ENCODE measurements around the gene RAMP2.

The RAMP2 gene

GRCh38 chr17:42782166-42783061, 21.4 kb downstream of the RAMP2 start:
- no peak overlapping the region for H3K4me3 ChIP-seq (ENCODE audit: low read length, poor library complexity, severe bottlenecking)
- no peak overlapping the region for H3K9ac ChIP-seq (ENCODE audit: low read depth, low read length, poor library complexity, severe bottlenecking)
- H3K4me2 ChIP-seq (ENCODE audit: low read depth, low read length, poor library complexity, severe bottlenecking): no peak overlapping the region
- H3K9me3 ChIP-seq (ENCODE audit: insufficient read depth, low read depth, low read length): no peaks in the 10 kb centered on the region
- no peaks in the 10 kb centered on the region for H3K9me2 ChIP-seq (replicated peaks; ENCODE audit: low read depth, low read length)
- TF ChIP-seq CTCF (conservative IDR thresholded peaks at IDR 0.05; ENCODE audit: low read length) (no peak), EZH2phosphoT487 (IDR thresholded peaks at IDR 0.05; ENCODE audit: borderline replicate concordance) (no peak)
- H3K36me3 ChIP-seq (ENCODE audit: insufficient read depth, low read length): peaks cover 17% of the 10 kb centered on the region; the same call in 1 of the 2 replicates
- H3K79me2 ChIP-seq (ENCODE audit: insufficient read depth, low read length): no peaks in the 10 kb centered on the region
- H2AFZ ChIP-seq (ENCODE audit: low read length): no peak overlapping the region
- no peaks in the 10 kb centered on the region for H4K20me1 ChIP-seq (ENCODE audit: insufficient read depth, low read length, poor library complexity, severe bottlenecking)
- no peaks in the 10 kb centered on the region for H3K27me3 ChIP-seq (ENCODE audit: insufficient read depth, low read length, poor library complexity, severe bottlenecking)
- no peaks in the 10 kb centered on the region for H3K4me1 ChIP-seq (ENCODE audit: insufficient read depth, low read length, poor library complexity, severe bottlenecking)
- no peaks in the 10 kb centered on the region for H3F3A ChIP-seq (ENCODE audit: low read depth)

GRCh38 chr17:42783062-42783790, 22.2 kb downstream of the RAMP2 start:
- Histone ChIP-seq H3F3A (ENCODE audit: low read depth) (no peaks in the 10 kb centered on the region), H2AFZ (ENCODE audit: low read length) (no peak overlapping the region), H3K79me2 (ENCODE audit: insufficient read depth, low read length) (no peaks in the 10 kb centered on the region), H3K9ac (ENCODE audit: low read depth, low read length, poor library complexity, severe bottlenecking) (no peak overlapping the region), H3K9me3 (ENCODE audit: insufficient read depth, low read depth, low read length) (no peaks in the 10 kb centered on the region), H3K27me3 (ENCODE audit: insufficient read depth, low read length, poor library complexity, severe bottlenecking) (no peaks in the 10 kb centered on the region), H4K20me1 (ENCODE audit: insufficient read depth, low read length, poor library complexity, severe bottlenecking) (no peaks in the 10 kb centered on the region), H3K4me2 (ENCODE audit: low read depth, low read length, poor library complexity, severe bottlenecking) (no peak overlapping the region), H3K4me1 (ENCODE audit: insufficient read depth, low read length, poor library complexity, severe bottlenecking) (no peaks in the 10 kb centered on the region), H3K9me2 (replicated peaks; ENCODE audit: low read depth, low read length) (no peaks in the 10 kb centered on the region), H3K4me3 (ENCODE audit: low read length, poor library complexity, severe bottlenecking) (no peak overlapping the region), H3K36me3 (ENCODE audit: insufficient read depth, low read length) (peaks cover 11% of the 10 kb centered on the region; the same call in 1 of the 2 replicates)
- TF ChIP-seq EZH2phosphoT487 (IDR thresholded peaks at IDR 0.05; ENCODE audit: borderline replicate concordance): no peak
- TF ChIP-seq CTCF (conservative IDR thresholded peaks at IDR 0.05; ENCODE audit: low read length): no peak

DNA sequence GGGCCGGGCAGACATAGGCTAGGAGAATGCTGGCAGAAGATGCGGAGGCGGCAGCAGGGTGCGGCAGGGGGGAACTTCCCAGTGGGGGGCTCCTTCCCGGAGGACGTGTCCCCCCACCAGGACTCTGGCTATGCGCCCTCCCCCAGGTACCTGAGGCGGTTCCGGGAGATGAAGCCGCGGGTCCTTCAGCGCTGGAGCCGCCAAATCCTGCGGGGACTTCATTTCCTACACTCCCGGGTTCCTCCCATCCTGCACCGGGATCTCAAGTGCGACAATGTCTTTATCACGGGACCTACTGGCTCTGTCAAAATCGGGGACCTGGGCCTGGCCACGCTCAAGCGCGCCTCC, 22.7 kb downstream of the RAMP2 start:
- H3K27me3 ChIP-seq (ENCODE audit: insufficient read depth, low read length, poor library complexity, severe bottlenecking): no peaks in the 10 kb centered on the region
- no peaks in the 10 kb centered on the region for H3F3A ChIP-seq (ENCODE audit: low read depth)
- H3K4me1 ChIP-seq (ENCODE audit: insufficient read depth, low read length, poor library complexity, severe bottlenecking): no peaks in the 10 kb centered on the region
- H3K9me2 ChIP-seq (replicated peaks; ENCODE audit: low read depth, low read length): no peaks in the 10 kb centered on the region
- no peaks in the 10 kb centered on the region for H4K20me1 ChIP-seq (ENCODE audit: insufficient read depth, low read length, poor library complexity, severe bottlenecking)
- H3K4me2 ChIP-seq (ENCODE audit: low read depth, low read length, poor library complexity, severe bottlenecking): no peak overlapping the region
- no peaks in the 10 kb centered on the region for H3K9me3 ChIP-seq (ENCODE audit: insufficient read depth, low read depth, low read length)
- H3K36me3 ChIP-seq (ENCODE audit: insufficient read depth, low read length): peaks cover 6% of the 10 kb centered on the region; the same call in 1 of the 2 replicates
- H3K79me2 ChIP-seq (ENCODE audit: insufficient read depth, low read length): no peaks in the 10 kb centered on the region
- no peak for TF ChIP-seq EZH2phosphoT487 (IDR thresholded peaks at IDR 0.05; ENCODE audit: borderline replicate concordance)
- TF ChIP-seq CTCF (conservative IDR thresholded peaks at IDR 0.05; ENCODE audit: low read length): no peak
- H3K9ac ChIP-seq (ENCODE audit: low read depth, low read length, poor library complexity, severe bottlenecking): no peak overlapping the region
- no peak overlapping the region for H3K4me3 ChIP-seq (ENCODE audit: low read length, poor library complexity, severe bottlenecking)
- H2AFZ ChIP-seq (ENCODE audit: low read length): no peak overlapping the region

Measured in Loucy (cell line).